Left forelimb (tissue), 1 donor: ENCODE data around the gene SMARCC1.
"Not testable (repeated sequence)": the region's sequence is repeated elsewhere in the genome, so short reads cannot be mapped to it uniquely, and the experiment has no call there.

Experiments used
- DNase-seq: peaks from one replicate; pipeline ENCODE4 v3.0.0-alpha.2; 2018; ENCODE audit warnings: low spot score

Gene SMARCC1

DNA sequence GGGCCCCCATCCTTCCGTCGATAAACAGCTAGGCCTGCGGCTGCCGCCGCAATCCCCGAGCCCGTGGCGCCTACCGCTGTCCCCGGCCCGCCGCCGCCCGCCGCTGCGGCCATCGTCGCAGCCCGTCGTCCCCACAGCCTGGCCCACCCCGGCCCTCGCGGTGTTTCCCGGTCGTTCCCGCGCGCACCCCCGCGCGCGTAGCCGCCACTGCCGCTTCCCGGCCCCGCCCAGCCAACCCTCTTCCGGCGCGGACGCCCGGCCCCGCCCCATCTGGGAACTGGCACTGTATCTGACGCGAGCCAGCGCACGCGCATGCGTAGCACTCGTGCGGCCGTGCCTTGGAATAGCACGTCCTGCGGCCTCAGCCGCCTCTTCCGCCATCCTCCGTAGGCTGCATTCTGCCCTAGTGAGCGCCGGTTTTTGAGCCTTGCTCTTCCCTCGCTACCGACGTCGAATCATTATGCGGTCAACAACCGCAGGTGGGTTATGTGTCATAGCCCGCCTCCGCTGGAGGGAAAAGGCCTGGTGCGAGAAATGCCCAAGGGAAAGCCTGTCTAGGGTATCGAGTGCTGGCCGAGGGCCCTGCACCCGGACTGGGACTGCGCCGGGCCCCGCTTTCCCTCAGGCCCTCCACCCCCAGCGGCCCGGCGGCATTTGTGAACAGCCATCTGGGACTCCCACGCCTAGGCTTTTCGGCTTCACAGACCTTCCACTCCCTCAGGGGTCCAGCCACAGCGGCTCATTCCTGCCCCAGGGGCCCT lies at the start of gene SMARCC1:
Gene SMARCC1, minus strand, starts transcription at position 209 of the 761 bp plus-strand sequence. Its CDS starts 96 bp downstream, at position 113.
- DNase-seq, result peak; percentile 100

DNA sequence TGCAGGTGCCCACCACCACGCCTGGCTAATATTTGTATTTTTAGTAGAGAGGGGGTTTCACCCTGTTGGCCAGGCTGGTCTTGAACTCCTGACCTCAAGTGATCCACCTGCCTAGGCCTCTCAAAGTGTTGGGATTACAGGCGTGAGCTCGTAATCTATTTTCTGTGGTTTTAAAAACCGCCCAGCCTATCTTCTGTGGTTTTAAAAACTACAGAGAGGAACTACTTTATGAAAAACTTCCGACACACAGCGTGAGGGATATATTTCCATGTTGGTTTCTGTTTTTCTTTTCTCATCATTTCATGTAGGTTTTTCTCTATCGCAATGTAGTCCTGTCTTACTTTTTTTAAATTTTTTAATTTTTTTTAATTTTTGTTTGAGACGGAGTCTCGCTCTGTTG lies 47.8 kb upstream of the SMARCC1 start:
- DNase-seq, result not testable (repeated sequence)

GRCh38 chr3:47825590-47825989 lies 43.9 kb upstream of the SMARCC1 start:
- no peak for DNase-seq

DNA sequence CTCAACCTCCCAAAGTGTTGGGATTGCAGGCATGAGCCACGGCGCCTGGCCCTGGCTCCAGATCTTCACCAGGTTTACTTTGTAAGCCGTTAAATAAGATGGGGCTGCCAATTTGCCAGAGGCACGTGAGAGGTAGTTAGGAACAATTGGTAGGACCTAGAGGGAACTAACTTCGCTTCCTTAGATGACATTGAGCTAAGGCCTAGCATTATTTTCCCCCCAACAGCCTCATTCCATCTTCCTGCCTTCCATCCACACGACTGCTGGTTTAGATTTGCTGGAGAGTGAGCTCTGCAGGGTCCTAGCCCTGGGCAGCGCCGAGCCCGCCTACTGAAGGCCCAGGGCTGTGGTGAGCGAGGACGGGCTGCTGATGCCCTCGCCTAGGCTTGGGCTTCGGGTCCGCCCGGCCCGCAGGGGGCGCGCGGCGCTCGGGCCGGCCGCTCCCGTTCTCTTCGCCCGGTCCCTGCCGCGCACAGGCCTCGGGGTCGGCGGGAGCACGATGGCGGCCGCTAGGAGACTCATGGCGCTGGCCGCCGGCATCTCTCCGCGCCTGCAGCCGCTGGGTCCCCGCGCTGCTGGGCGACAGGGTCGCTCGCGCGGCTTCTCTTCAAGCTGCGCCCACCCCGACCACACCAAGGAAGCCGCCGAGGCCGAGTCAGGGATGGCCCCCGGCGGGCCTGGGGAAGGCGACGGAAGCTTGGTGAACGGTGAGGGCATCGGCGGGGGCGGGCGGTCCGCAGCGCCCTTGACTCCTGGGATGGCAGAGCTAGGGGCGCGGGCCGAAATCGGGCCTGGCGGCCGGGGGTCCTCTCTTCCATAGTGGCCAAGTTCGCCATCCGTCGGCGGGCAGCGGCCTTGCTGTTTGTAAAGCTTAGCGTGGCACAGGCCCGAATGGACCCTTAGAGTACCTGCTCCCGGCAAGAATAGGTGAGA lies 43.1 kb upstream of the SMARCC1 start:
- DNase-seq, result peak; percentile 87

GRCh38 chr3:47817609-47818008 lies 35.9 kb upstream of the SMARCC1 start:
- DNase-seq, result no peak

GRCh38 chr3:47813551-47814177 lies 32.0 kb upstream of the SMARCC1 start:
- DNase-seq, result no peak

GRCh38 chr3:47804577-47804976 lies 22.9 kb upstream of the SMARCC1 start:
- no peak for DNase-seq

GRCh38 chr3:47803480-47804025 lies 21.9 kb upstream of the SMARCC1 start:
- DNase-seq, result no peak

GRCh38 chr3:47802734-47803479 lies 21.2 kb upstream of the SMARCC1 start, which contains the start of gene DHX30:
TSS of gene DHX30 (plus strand) at chr3:47803138. CDS start at chr3:47810684, 7,546 bp downstream.
- DNase-seq, result peak; percentile 94

DNA sequence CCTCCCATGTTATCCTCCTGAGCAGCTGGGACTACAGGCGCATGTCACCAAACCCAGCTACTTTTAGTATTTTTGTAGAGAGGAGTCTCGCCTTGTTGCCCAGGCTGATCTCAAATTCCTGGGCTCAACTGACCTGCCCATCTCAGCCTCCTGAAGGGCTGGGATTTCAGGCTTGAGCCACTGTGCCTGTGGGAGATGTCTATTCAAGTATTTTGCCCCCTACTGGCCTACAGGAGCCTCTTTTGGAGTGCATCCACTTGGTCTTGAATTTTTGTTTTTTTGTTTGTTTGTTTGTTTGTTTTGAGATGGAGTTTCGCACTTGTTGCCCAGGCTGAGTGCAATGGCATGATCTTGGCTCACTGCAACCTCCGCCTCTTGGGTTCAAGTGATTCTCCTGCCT lies 18.0 kb upstream of the SMARCC1 start:
- no peak for DNase-seq

- no peak for DNase-seq
These were observed 12.9 kb upstream of the SMARCC1 start for GRCh38 chr3:47794544-47794943.

DNA sequence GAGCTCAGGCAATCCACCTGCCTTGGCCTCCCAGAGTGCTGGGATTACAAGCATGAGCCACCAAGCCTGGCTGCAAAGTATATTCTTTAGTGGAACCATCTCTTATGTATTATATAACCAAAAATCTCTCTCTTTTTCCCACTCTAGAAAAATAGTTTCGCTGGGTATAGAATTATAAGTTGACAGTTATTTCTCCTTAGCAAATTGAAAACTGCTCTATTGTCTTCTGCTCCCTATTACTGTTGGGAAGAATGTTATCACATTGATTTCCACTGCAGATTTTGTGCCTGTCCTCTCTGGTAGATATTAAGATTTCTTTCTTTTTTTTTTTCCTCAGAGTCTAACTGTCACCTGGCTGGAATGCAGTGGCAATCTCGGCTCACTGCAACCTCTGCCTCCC lies 11.0 kb upstream of the SMARCC1 start:
- DNase-seq, result no peak

DNA sequence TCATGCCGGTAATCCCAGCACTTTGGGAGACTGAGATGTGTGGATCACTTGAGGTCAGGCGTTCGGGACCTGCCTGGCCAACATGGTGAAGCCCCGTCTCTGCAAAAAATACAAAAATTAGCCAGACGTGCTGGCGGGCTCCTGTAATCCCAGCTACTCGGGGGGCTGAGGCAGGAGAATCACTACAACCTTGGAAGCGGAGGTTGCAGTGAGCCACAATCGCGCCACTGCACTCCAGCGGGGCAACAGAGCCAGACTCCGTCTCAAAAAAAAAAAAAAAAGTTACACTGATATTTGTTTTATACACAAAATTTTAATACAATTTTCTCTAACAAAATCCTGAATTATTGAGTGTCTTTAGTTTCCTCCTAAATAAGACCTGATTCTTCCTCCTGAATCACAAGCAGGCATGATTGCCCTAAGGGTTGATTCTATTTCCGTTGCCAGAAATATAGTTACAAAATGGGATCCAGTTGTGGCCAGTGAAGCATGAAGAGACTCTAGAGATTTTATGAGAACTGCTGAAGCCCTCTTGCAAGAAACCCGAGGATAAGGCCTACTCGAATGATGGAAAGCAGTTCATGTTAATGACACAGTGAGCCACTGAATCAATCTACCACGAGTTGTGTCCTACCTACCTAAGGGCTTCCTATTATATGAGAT lies 9.6 kb upstream of the SMARCC1 start:
- DNase-seq, result no peak

GRCh38 chr3:47783673-47784072 lies 2.0 kb upstream of the SMARCC1 start:
- DNase-seq, result no peak

DNA sequence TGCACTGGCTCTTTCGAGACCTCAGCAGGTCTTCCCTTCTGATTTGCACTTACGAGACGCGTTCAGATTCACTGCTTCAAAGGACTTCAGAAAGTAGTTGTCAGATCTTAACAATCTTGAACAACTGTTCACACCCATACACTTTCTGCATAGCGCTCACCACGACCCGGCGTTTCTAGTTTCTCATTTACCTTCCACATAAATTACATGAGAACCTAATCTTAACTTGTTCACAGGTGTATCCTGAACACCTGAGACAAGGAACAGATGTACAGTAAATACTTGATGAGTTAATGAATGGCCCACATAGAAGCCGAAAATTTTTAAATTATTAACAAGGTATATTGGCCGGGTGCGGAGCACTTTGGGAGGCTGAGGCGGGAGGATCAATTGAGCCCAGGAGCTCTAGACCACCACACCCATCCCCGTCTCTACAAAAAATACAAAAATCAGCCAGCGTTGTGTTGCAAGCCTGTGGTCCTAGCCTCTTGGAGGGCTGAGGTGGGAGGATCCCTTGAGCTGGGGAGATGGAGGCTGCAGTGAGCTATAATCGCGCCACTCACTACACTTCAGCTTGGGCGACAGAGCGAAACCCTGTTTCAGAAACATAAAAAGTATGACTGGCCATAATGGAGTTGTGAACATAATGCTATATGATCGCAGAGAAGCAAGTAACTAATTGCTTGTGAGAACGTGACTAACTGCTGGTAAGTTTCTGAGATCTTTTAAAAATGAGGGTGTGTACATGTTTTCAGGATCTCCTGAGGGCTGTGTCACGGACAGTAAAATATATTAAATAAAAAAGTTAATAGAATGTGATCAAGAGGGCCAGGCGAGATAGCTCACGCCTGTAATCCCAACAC lies 984 bp upstream of the SMARCC1 start:
- DNase-seq, result no peak

DNA sequence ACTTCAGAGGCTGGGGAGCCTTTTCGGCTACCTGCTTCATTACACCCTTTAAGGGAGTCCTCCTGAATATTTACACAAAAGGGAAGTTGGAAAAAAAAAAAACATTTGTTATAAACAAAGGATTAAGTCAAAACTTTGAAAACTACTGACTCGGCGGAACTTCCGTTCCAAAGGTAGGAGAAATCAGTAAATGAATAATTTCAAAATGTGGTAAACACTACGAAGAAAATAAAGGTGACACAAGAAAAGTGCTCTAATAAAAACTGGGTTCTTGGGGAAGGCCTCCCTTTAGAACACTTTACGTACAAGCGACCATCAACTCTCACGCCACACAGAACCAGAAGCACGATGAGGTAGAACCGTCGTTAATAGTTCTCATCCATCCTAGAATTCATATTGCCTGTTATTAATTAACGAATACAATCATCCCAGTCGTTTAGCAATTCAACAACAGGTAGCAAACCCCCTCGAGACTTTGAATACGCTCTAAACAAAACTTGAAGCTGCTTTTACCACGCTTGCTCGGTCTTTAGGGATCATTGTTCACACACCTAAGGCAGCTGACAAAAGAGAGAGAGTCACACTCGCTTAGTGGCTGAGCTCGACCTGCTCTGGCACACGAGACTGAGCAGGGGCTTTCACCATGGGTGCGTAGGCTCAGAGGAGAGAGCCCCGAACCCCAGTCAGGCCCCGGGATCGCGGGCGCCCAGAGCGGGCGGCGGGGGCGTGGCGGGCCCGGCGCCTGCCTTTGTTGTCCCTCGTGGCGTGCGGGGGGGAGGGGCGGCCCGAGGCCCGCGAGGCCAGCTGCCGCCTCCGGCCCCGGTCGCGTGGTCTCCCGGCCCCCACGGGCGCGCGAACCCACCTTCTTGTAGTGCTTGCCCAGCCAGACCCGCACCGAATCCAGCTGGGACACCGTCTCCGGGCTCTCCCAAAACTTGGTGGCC lies 680 bp downstream of the SMARCC1 start:
- DNase-seq, result peak; percentile 82

DNA sequence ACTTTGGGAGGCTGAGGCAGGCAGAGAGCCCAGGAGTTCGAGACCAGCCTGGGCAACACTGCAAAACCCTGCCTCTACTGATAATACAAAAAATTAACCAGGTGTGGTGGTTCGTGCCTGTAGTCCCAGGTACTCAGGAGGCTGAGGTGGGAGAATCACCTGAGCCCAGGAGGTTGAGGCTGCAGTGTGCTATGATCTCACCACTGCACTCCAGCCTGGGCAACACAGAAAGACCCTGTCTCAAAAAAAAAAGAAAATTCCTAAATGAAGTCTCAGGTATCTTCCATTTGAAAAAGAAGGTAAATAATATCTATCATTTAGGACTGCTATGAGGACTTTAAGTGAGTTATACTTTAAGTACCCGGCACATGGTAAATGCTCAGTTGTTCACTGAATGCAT lies 2.9 kb downstream of the SMARCC1 start:
- DNase-seq, result no peak

DNA sequence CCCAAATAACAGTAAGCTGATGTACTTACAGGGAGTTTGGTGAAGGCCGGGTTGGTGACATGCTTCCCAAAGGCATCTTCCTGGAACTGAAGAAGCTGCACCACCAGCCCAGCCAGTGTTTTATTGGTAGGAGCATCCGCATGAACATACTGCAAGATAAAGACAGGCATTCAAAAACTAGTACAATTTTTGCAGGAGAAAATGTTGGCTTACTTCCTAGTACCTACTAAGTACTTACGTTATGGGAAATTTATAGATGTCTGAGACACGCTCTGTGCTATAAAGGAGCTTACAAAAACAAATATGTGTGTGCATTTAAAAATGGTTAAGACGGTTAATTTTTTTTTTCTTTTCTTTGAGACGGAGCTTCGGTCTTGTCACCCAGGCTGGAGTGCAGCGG lies 8.9 kb downstream of the SMARCC1 start:
- DNase-seq, result no peak

GRCh38 chr3:47772047-47772446 lies 9.6 kb downstream of the SMARCC1 start:
- DNase-seq, result no peak
